ENCODE measurements around the gene NEDD4L.

DNA sequence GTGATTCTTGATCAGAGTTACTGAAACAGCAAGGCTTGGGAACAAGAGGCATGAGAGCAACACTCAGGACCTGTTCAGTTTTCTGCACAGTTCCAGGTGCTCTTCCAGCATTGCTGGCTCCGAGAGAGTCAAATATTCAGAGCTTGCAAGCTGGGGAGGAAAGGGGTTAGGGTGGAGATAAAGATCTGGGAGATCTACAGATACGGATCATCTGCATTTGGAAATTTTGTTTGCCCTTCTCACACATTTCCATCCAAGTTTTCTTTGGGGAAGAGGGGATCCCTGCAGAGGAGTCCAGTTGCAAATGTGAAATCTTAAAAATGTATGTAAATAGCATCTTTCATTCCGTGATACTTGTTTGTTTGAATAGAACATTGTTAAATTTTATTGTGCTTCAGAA is 108.2 kb downstream of the NEDD4L start:
- TF ChIP-seq, protein P1, sequence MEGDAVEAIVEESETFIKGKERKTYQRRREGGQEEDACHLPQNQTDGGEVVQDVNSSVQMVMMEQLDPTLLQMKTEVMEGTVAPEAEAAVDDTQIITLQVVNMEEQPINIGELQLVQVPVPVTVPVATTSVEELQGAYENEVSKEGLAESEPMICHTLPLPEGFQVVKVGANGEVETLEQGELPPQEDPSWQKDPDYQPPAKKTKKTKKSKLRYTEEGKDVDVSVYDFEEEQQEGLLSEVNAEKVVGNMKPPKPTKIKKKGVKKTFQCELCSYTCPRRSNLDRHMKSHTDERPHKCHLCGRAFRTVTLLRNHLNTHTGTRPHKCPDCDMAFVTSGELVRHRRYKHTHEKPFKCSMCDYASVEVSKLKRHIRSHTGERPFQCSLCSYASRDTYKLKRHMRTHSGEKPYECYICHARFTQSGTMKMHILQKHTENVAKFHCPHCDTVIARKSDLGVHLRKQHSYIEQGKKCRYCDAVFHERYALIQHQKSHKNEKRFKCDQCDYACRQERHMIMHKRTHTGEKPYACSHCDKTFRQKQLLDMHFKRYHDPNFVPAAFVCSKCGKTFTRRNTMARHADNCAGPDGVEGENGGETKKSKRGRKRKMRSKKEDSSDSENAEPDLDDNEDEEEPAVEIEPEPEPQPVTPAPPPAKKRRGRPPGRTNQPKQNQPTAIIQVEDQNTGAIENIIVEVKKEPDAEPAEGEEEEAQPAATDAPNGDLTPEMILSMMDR (tag by site-specific recombination; IDR thresholded peaks at IDR 0.05): no peak
- TF ChIP-seq, protein P2, sequence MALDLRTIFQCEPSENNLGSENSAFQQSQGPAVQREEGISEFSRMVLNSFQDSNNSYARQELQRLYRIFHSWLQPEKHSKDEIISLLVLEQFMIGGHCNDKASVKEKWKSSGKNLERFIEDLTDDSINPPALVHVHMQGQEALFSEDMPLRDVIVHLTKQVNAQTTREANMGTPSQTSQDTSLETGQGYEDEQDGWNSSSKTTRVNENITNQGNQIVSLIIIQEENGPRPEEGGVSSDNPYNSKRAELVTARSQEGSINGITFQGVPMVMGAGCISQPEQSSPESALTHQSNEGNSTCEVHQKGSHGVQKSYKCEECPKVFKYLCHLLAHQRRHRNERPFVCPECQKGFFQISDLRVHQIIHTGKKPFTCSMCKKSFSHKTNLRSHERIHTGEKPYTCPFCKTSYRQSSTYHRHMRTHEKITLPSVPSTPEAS (tag by site-specific recombination; IDR thresholded peaks at IDR 0.05): no peak
